GM20000 (cell line): Measurements from ENCODE around the gene CEP85.
A peak's percentile ranks its signal among the peaks of the same experiment; 100 is the strongest.

Source experiments
- DNase-seq: peaks from one replicate; pipeline ENCODE4 v3.0.0; 2012; ENCODE audit warnings: low spot score
- TF ChIP-seq, protein P1 (sequence below): IDR thresholded peaks from 2 replicates; pipeline ENCODE4 v1.5.1; 2012; ENCODE audit warnings: mild to moderate bottlenecking, control low read depth; ENCODE audit errors: extremely low read depth, missing control alignments

CEP85 gene

DNA sequence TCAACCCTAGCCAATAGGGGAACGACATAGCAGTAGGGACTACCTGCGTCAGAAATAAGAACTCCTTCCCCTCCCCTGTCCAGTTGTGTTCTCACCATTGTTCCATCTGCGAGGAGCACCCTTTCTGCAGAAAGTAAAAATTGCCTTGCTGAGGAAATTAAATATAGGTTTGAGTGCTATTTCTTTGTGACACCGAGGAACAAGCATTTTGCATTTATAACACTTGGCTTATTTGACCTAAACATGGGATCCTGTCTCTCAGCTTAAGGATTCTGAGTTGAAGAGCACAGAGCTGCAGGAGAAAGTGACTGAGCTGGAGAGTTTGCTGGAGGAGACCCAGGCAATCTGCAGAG lies 35.2 kb downstream of the CEP85 start:
- no peak for DNase-seq
- TF ChIP-seq, protein P1, sequence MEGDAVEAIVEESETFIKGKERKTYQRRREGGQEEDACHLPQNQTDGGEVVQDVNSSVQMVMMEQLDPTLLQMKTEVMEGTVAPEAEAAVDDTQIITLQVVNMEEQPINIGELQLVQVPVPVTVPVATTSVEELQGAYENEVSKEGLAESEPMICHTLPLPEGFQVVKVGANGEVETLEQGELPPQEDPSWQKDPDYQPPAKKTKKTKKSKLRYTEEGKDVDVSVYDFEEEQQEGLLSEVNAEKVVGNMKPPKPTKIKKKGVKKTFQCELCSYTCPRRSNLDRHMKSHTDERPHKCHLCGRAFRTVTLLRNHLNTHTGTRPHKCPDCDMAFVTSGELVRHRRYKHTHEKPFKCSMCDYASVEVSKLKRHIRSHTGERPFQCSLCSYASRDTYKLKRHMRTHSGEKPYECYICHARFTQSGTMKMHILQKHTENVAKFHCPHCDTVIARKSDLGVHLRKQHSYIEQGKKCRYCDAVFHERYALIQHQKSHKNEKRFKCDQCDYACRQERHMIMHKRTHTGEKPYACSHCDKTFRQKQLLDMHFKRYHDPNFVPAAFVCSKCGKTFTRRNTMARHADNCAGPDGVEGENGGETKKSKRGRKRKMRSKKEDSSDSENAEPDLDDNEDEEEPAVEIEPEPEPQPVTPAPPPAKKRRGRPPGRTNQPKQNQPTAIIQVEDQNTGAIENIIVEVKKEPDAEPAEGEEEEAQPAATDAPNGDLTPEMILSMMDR, result no peak

DNA sequence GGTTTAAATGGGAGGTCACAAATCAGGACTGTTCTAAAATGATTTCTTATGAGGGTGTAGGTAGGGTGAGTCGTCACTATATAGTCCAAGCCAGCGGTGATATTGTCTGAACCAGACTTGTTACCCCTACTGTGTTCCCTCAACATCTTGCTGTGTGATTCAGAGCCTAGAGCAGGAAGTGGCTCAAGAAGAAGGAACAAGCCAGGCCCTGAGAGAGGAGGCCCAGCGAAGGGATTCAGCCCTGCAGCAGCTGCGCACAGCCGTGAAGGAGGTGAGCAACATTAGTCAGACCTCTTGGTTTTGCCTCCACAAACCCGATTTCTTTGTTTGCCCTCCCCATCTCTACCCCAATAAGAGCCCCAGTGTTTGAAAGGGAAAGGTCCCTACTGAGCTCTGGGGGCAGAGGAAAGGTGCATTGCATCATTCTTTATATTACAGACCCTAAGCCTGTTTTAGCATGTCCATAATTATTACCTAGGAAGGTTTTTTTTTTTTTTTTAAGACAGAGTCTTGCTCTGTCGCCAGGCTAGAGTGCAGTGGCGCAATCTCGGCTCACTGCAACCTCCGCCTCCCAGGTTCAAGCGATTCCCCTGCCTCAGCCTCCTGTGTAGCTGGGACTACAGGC lies 40.9 kb downstream of the CEP85 start:
- no peak for DNase-seq
- TF ChIP-seq, protein P1, result no peak

DNA sequence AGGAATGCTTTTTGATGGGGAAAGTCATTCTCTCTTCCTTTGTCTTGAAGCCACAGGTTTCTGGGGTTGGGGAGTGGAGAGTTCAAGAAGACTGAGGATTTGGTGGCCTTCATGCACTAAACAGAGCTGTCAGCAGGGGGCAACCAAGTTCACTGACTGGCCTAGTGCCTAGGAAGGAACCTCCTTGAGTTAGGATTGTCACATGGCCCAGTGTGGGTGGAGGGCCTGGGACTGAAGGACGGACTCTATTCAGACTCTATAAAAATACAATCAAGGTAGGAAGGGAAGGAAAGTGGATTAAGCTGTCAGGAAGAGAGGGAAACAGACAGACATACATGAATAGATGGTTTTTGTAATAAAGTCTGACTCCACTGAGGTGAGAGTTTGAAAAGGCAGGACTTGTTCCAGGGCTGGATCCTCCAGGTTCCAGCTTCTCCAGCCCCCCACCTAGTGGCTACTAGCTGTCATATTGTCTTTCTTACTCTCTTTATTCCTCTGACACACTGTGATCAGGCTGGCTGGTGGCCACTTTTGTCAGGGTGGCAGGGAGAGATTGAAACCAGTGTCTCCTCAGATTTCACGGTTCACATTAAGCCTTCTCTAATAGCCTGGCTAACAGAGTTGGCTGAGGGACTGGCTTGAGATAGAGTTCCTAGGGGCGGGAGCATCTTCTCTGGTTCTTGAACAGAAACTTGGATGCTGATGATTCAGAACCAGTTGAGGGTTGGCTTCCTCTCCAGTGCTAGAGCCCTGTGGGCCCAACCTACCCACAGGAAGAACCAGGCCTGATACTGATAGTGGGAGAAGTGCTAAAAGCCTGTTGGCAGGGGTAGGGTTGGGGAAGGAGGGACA lies 41.8 kb downstream of the CEP85 start:
- TF ChIP-seq, protein P1, result peak; percentile 85
- peak; percentile 80 for DNase-seq

DNA sequence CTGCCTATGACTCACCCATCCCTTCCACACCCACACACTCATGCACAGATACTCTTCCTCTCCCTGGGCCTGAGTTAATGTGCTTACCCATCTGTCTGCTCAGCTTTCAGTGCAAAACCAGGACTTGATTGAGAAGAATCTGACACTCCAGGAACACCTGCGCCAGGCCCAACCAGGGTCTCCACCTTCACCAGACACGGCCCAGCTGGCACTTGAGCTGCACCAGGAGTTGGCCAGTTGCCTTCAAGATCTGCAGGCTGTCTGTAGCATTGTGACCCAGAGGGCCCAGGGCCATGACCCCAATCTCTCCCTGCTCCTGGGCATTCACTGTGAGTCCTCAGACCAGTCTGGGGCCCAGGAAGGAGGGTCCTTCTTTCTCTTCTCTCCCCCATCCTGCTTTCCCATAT lies 42.4 kb downstream of the CEP85 start:
- peak; percentile 36 for DNase-seq
- TF ChIP-seq, protein P1, result no peak

DNA sequence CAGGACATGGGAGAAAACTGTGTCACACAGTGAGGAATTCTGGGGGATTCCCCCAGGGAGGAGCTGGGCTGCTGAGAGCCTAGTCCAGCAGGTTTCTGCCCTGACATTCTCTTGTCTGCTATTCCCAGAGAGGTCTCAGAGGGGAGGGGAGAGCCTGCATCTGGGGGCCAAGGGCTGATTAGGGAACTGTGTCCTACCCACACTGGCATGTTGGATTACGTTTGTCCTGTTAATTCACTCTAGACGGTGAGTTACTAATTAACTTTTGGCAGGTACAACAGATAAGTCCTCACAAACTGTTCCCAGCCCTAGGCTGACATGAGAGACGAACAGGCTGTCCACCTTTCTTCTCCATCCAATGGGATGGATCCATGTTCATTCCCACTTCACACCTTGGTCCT lies 43.3 kb downstream of the CEP85 start:
- TF ChIP-seq, protein P1, result no peak
- no peak for DNase-seq

DNA sequence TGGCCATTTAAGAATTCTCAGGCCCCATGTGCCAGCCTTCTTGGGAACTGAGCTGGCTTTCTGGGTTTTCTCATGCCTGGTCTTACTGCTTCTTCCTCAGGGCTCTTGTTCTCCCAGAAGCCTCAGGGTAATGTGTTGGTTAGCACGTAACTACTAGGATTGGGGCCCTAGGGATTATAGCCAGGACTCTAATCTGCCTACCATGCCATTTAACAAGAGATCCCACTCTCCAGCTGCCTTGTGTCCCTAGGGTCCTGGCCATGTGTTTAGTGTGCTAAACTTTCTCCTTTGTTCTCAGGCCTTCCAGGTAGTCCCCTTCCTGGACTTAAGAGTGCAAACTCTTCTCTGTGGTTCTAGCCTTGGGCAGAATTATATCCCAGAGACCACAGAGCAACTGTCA lies 43.7 kb downstream of the CEP85 start:
- TF ChIP-seq, protein P1, result no peak

DNA sequence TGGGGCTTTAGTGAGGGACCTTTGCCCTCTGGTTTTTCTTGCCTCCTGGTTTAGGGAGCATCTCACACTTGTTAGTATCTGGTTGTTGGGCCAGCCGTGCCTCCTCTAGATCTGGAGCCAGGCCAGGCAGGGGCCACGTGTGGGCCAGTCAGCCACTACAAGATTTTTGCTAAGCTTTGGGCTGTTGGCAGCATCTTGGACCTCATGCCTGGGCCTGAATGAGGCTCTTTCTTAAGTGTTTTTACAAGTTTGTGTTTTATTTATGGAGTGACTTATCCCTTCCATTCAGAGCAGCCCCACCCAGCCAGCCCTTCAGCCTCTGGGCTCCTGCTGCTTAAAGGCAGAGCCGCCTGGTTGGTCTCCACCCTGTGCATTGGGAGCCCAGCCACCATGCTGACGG lies 44.3 kb downstream of the CEP85 start:
- DNase-seq, result no peak
- TF ChIP-seq, protein P1, result no peak

More for the DNA sequence above, 43.7 kb downstream of the CEP85 start:
- no peak for DNase-seq
